Renal pelvis (tissue), 4 donors: ENCODE measurements around the gene UBE2V1. TPM values are rescaled to one million over a fixed set of nuclear protein-coding genes. Genes with fewer than 3 reads are reported as not detected.
"Not testable (repeated sequence)": the region's sequence is repeated elsewhere in the genome, so short reads cannot be mapped to it uniquely, and the experiment has no call there.

Source experiments
- DNase-seq: peaks from one replicate; pipeline ENCODE4 v3.0.0-alpha.2; 2013
- polyA plus RNA-seq, 3 donors: library from polyadenylated mRNA; unstranded; fragments of 120-200 nt; gene quantifications; one replicate each; pipeline ENCODE4 v1.2.1, GENCODE V29; 2013; ENCODE audit not compliant: insufficient read length in 3 of 3

The UBE2V1 gene
- polyA plus RNA-seq, 3 donors, result 145 to 165 (median 150) TPM

DNA sequence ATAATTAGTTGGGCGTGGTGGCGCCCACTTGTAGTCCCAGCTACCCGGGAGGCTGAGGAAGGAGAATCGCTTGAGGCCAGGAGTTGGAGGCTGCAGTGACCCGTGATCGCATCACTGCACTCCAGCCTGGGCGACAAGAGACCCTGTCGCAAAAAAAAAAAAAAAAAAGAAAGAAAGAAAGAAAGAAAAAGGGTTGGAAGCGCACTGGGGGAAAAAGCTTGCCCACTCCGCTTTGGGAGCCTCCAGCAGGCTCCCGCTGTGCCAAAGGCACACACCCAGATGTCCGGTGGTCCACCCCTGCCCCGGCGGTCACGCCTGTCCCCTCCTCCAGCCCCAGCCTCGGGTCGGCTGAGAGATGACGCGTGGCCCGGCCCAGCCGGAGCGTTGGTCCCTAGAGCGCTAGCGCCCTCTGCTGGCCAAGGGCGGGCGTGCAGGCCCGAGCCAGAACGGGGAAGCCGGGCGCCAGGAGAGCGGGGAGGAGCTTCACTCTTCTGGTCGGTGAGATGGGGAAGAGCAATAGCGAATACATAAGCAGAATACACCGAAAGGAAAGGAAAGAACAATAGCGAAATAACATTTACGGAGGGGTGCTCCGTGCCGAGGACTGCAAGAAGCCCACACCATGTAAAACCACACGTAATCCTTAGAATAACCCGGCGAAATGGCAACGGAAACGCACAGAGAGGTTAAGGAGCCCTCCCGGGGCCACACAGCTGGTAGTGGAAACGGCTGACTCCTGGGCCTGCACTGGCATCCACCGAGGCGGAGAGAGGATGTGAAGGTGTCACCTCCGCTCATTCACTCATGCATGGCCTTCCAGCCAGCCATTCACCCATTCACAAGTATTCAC, 41.7 kb downstream of the UBE2V1 start:
- DNase-seq, result peak; percentile 85

DNA sequence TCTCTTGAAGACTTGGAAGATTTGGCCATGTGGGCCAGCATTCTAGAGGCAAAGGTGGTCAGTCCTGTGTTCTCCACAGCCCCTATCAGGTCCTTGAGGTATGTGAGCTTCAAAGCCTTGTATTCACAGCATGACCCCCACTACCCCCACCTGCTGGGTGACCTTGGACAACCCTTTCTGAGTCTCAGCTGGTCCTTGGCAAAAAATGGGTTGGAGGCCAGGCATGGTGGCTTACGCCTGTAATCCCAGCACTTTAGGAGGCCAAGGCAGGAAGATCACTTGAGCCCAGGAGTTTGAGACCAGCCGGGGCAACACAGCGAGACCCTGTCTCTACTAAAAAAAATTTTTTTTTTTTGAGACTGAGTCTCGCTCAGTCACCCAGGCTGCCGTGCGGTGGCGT, 42.6 kb downstream of the UBE2V1 start:
- DNase-seq, result no peak

DNA sequence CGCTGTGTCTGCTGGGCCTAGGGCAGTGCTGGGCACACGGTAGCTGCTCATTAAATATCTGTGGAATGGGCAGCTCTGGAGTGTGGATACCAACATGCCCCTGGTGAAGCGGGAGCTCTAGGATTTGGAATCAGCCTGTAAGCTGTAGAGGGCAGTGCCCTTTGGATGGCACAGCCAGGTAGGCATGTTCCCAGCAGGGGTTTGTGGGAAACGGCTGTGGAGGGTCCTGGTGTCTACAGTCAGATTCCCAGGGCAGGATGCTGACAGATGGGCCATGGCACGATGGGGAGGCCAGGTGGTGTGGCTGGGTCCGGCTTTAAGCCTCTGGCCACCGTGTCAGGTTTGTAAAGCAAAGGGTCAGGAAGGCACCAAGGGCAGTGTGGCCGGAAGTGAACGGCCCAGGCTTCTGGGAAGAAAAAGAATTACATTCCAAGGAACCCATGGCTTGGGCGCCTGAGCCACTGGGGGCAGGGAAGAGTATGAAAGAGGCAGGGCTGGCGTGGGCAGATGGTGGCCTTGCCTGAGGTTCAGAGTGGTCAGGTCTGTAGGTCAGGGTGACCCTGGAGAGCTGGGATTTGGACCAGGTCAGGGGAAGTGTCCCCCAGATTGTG, 44.8 kb downstream of the UBE2V1 start:
- no peak for DNase-seq

GRCh38 chr20:50067461-50067860, 45.5 kb downstream of the UBE2V1 start:
- no peak for DNase-seq

GRCh38 chr20:50067018-50067417, 45.9 kb downstream of the UBE2V1 start:
- no peak for DNase-seq

GRCh38 chr20:50066161-50066834, 46.7 kb downstream of the UBE2V1 start:
- no peak for DNase-seq

DNA sequence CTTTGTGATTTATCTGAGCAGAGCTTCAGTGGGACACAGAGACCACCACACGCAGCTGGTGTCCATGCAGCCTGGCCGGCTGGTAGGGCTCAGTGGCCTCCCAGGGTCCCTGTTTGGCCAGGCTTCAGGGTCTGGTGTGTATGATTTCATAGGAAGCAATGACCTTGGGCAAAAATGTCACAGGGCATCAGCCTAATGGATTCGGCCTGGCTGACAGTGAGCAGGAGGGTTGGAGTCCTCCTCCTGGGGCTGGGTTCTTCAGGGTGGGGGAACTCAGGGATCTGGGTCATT, 47.7 kb downstream of the UBE2V1 start:
- no peak for DNase-seq

- DNase-seq, result not testable (repeated sequence)
Measured at GRCh38 chr20:50063763-50064162, 49.2 kb downstream of the UBE2V1 start.

- no peak for DNase-seq
Measured at GRCh38 chr20:50062006-50062838, 50.7 kb downstream of the UBE2V1 start.

DNA sequence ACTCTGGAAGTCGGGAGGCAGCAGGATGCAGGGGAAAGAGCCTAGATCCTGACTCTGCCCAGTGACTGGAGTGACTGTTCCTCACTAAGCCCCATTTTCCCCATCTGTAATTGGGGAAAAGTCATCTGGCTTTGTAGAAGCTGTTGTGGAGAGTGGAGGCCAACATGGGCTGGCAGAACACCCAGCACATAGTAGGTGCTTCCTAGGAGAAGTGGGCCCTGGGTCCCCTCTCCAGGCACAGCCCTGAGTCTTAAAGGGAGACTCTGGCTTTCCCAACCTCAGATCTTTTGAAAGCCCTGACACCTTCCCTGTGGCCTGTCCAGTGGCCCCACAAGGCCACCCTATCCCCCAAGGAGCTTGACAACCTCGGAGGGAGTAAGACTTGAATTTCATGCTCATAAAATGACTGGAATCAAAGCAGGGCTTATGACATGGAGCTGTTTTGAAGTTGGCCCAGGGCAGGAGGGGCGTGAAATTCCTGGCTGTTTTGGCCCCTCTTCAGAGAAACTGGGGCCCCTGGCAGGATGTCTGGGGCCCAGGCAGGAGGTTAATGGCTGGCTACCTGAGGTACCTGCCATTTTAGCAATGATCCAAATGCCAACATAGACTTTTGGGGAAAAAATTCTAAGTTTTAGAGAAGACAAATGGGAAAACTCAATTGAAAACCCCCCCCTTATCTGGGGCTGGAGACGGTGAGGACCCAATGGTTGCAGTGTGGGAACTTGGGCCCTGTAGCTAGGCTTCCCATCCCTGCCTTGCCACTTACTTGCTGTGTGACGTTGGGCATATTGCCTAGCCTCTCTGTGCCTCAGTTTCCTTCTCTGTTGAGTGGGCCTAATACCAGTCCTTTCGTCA, 51.6 kb downstream of the UBE2V1 start:
- DNase-seq, result no peak

DNA sequence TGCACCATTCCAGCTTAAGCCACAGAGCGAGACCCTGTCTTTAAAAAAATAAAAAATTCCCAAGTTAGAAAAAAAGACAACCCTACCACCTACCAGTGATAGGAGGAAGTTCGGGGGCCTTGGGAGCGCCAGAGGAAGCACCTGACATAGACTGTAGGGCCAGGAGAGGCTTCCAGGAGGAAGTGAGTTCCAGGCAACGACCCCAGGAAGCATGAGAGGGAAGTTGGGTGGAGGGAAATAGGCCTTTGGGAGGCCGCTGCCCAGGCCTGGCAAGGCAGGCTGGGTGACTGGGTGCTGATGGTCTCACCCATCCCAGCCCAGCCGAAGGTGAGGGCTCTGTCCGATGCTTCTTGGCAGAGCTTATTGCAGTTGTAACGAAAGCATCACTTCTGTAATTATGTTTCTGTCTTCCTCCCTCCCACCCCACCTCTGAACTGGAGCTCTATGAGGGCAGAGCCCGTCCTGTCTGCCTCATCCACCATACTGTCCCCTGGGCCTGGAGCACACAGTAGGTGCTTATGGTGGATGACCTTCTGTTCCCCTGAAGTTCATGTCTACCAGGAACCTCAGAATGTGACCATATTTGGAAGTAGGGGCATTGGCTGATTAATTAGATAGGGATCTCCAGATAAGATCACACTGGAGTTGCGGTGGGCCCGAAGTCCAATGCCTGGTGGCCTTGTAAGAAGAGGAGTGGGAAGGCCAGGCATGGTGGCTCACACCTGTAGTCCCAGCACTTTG, 54.1 kb downstream of the UBE2V1 start:
- no peak for DNase-seq

DNA sequence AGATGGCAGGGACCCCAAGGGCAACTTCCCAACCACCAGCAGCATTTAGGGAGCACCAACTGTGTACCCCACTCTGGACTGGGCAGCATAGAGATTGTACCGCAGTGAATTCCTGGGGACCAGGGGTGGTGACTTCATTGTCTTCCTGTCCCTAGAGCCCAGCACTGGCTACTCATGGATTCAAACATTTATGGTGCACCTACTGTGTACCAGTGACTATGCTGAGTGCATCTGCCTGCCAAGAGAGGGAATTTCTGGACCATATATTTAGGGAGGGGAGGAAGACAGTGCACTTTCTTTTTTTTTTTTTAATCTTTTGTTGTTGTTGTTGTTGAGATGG, 55.3 kb downstream of the UBE2V1 start:
- no peak for DNase-seq

DNA sequence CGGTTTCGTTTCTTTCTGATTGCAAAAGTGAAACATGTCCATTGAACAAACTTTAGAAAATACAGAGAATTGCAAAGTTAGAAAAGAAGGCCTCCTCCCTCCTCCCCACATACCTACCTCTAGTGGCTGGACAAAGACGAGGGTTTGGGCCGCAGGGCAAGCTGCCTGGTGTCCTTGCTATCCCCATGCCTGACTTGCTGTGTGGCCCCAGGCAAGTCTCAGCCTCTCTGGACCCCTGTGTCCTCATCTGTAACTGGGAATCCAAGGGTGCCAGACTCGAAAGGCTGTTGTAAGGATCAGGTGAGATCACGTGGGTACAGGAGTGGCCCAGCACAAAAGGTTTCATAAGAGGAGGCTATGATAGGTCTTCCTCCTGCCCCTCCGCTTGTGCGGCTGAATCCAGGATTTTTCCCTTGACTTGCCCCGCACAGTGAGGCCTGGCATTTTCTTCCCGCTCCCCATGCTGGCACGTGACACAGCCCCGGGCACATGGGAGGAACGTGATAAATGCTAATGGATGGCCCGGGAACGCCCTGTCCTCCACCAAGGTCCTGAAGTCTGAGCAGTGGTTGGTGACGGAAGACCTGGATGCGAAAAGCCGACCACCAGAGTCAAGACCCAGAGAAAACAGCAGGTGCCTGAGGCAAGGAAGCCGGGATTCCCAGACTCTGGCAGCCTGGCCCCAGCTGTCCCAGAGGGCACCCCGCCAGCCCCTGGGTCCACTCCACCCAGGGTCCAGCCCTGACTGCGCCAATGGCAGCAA, 55.8 kb downstream of the UBE2V1 start:
- DNase-seq, result no peak

DNA sequence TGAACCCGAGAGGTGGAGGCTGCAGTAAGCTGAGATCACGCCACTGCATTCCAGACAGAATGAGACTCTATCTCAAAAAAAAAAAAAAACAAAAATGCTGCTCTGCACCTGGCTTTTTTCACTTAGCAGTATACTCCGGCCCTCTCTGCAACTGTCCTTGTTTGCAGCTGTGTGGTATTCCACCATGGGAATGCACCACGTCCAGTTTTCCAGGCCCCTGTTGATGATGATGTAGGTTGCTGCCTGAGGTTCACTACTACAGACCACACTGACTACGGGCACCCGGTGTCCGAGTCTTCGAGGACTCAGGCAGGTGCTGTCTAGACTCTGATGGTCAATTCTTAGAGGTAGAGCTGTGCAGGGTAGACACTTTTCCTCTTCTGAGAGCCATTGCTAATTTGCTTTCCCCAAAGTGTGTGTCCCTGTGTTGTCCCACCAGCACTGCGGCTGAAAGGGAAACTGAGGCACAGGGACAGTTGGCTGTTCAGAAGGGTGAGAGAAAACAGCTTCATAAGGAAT, 56.5 kb downstream of the UBE2V1 start:
- DNase-seq, result no peak

DNA sequence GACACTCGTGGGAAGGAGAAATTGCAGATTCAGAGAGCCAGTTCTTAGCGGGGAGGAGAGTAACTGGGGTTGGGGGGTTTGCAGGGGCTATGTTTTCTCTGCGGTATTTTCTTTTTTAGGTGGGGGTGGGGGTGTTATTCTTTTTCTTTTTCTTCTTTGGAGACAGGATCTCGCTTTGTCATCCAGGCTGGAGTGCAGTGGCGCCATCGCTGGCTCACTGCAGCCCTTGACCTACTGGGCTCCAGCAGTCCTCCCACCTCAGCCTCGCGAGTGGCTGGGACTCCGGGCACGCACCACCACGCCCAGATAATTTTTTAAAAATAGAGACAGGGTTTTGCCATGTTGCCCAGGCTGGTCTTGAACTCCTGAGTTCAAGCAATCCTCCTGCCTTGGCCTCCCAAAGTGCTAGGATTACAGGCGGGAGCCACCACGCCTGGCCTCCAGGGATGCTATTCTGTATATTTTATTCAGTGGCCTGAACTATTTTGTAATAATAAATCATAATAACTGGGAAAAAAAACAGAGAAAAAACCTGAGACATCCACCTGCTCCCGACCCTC, 57.3 kb downstream of the UBE2V1 start:
- no peak for DNase-seq

GRCh38 chr20:50054626-50055511, 58.1 kb downstream of the UBE2V1 start:
- DNase-seq, result peak; percentile 83

- DNase-seq, result no peak
Measured at GRCh38 chr20:50054231-50054547, 58.8 kb downstream of the UBE2V1 start.
